DND-41 (cell line): Measurements from ENCODE around the gene COL8A2.

Source experiments
- ATAC-seq: fragments of 200-7000 bp; cut with Tn5 transposase; 3 replicates; pipeline ENCODE4 v1.9.1; 2021; ENCODE audit warnings: low read depth; ENCODE audit not compliant: insufficient read depth
- DNase-seq: peaks from one replicate; pipeline ENCODE4 v3.0.0-alpha.2; 2020
- H2AFZ ChIP-seq: 2 replicates; pipeline ENCODE4 v1.6.0; 2012; ENCODE audit warnings: low read depth, low read length
- H3K27ac ChIP-seq: 2 replicates; pipeline ENCODE4 v1.5.1; 2012; ENCODE audit warnings: low read length, inconsistent platforms
- H3K27me3 ChIP-seq: fragments of 200-600 bp; sonication (generic); 2 replicates; pipeline ENCODE4 v1.6.0; 2012; ENCODE audit warnings: low read length, mild to moderate bottlenecking, inconsistent platforms; ENCODE audit not compliant: insufficient read depth, poor library complexity
- H3K36me3 ChIP-seq: 2 replicates; pipeline ENCODE4 v1.5.1; 2012; ENCODE audit warnings: low read length, inconsistent platforms; ENCODE audit not compliant: insufficient read depth
- H3K4me1 ChIP-seq: 2 replicates; pipeline ENCODE4 v1.5.1; 2012; ENCODE audit warnings: mild to moderate bottlenecking, low read length; ENCODE audit not compliant: insufficient read depth
- H3K4me2 ChIP-seq: 2 replicates; pipeline ENCODE4 v1.6.0; 2012; ENCODE audit warnings: mild to moderate bottlenecking, moderate library complexity, low read length, inconsistent platforms; ENCODE audit not compliant: insufficient read depth
- H3K4me3 ChIP-seq, 2 experiments: fragments of 200-600 bp in 1 of 2; shearing (Covaris generic) in 1 of 2; 2 replicates each; pipeline ENCODE4 v1.5.1; 2012 to 2016; ENCODE audit warnings: inconsistent platforms in 2 of 2, low read length in 2 of 2, mild to moderate bottlenecking in 2 of 2, low read depth in 1 of 2, moderate library complexity in 1 of 2
- H3K79me2 ChIP-seq: 2 replicates; pipeline ENCODE4 v1.6.0; 2012; ENCODE audit warnings: low read length, inconsistent platforms; ENCODE audit not compliant: insufficient read depth
- H3K9ac ChIP-seq: 2 replicates; pipeline ENCODE4 v1.6.0; 2012; ENCODE audit warnings: low read depth, mild to moderate bottlenecking, inconsistent platforms, low read length, moderate library complexity
- H3K9me3 ChIP-seq: 2 replicates; pipeline ENCODE4 v1.5.1; 2012; ENCODE audit warnings: low read length, moderate library complexity, mild to moderate bottlenecking, inconsistent platforms; ENCODE audit not compliant: insufficient read depth, severe bottlenecking
- H4K20me1 ChIP-seq: 2 replicates; pipeline ENCODE4 v1.6.0; 2012; ENCODE audit warnings: low read length; ENCODE audit not compliant: insufficient read depth
- CTCF ChIP-seq: IDR thresholded peaks from 2 replicates; pipeline ENCODE4 v1.5.1; 2012; ENCODE audit warnings: borderline replicate concordance, low read length, moderate library complexity, mild to moderate bottlenecking; ENCODE audit not compliant: poor library complexity, severe bottlenecking; ENCODE audit errors: extremely low read depth
- EZH2 ChIP-seq: IDR thresholded peaks from 3 replicates; pipeline ENCODE4 v1.6.1; 2012; ENCODE audit warnings: borderline replicate concordance, low read depth, mild to moderate bottlenecking, moderate library complexity, low read length, inconsistent platforms; ENCODE audit not compliant: severe bottlenecking

The COL8A2 gene

GRCh38 chr1:36096500-36097432, 28.3 kb downstream of the COL8A2 start:
- no peak overlapping the region for H3K27ac ChIP-seq
- H3K9me3 ChIP-seq = no peaks in the 10 kb centered on the region
- H3K9ac ChIP-seq = no peak overlapping the region
- ATAC-seq = peak; percentile 53; the same call in 2 of the 3 replicates
- DNase-seq = peak; percentile 35
- H3K79me2 ChIP-seq = peaks cover 9% of the 10 kb centered on the region
- H3K36me3 ChIP-seq = peaks cover 38% of the 10 kb centered on the region
- peaks cover 18% of the 10 kb centered on the region for H4K20me1 ChIP-seq
- no peak overlapping the region for H2AFZ ChIP-seq
- TF ChIP-seq CTCF (peak; percentile 48), EZH2 (no peak)
- peaks cover 10% of the 10 kb centered on the region; the same call in 1 of the 2 replicates for H3K4me1 ChIP-seq
- no peak overlapping the region for H3K4me2 ChIP-seq
- H3K4me3 ChIP-seq = no peak overlapping the region
- no peaks in the 10 kb centered on the region for H3K27me3 ChIP-seq

- Histone ChIP-seq H3K4me1 (peaks cover 17% of the 10 kb centered on the region), H3K9ac (no peak overlapping the region), H3K4me2 (no peak overlapping the region), H3K9me3 (no peaks in the 10 kb centered on the region), H3K27ac (no peak overlapping the region), H3K27me3 (no peaks in the 10 kb centered on the region), H3K36me3 (peaks cover 47% of the 10 kb centered on the region), H4K20me1 (peaks cover 24% of the 10 kb centered on the region), H3K4me3 (no peak overlapping the region), H3K79me2 (peaks cover 18% of the 10 kb centered on the region), H2AFZ (no peak overlapping the region)
- TF ChIP-seq EZH2 (no peak), CTCF (no peak)
- DNase-seq (no peak), ATAC-seq (no peak)
These were observed 29.1 kb downstream of the COL8A2 start for GRCh38 chr1:36095760-36096405.

GRCh38 chr1:36094621-36095061, 30.4 kb downstream of the COL8A2 start:
- no peaks in the 10 kb centered on the region for H3K9me3 ChIP-seq
- H3K79me2 ChIP-seq = peaks cover 31% of the 10 kb centered on the region
- no peaks in the 10 kb centered on the region for H3K27me3 ChIP-seq
- DNase-seq = no peak
- H3K4me3 ChIP-seq = no peak overlapping the region
- no peak overlapping the region for H2AFZ ChIP-seq
- no peak for ATAC-seq
- H3K9ac ChIP-seq = no peak overlapping the region
- H3K27ac ChIP-seq = no peak overlapping the region
- H3K4me2 ChIP-seq = no peak overlapping the region
- H4K20me1 ChIP-seq = peaks cover 25% of the 10 kb centered on the region
- TF ChIP-seq EZH2 (no peak), CTCF (no peak)
- peaks cover 27% of the 10 kb centered on the region for H3K4me1 ChIP-seq
- H3K36me3 ChIP-seq = peaks cover 48% of the 10 kb centered on the region
